SK-N-SH (cell line): ENCODE results near the gene ATOSA. TPM values are rescaled to one million over a fixed set of nuclear protein-coding genes. Genes with fewer than 3 reads are reported as not detected.

Experiments
- CTCF ChIA-PET: fragments of 300-600, 350-600 bp; formaldehyde crosslinking; extraction: SDS; loops from one replicate; lab custom pipeline; 2021; lab: Yijun Ruan, JAX
- POLR2A ChIA-PET: fragments of 350-600 bp; sonication (Branson Sonifier 250); formaldehyde crosslinking; extraction: SDS; loops from one replicate; lab custom pipeline; 2020; ENCODE audit warnings: antibody characterized with exemption, inconsistent platforms; lab: Yijun Ruan, JAX
- DNase-seq: peaks from one replicate; pipeline ENCODE4 v3.0.0; 2012
- H2AFZ ChIP-seq: fragments of 200-600 bp; sonication (generic); 2 replicates; pipeline ENCODE4 v1.8.1; 2016; ENCODE audit warnings: antibody characterized with exemption, mild to moderate bottlenecking, low read depth
- H3F3A ChIP-seq: fragments of 200-600 bp; sonication (generic); replicated peaks from 2 replicates; pipeline ENCODE3; 2016; ENCODE audit warnings: antibody characterized with exemption, mild to moderate bottlenecking; ENCODE audit not compliant: insufficient read depth
- H3K27ac ChIP-seq, 2 experiments: fragments of 200-500 bp in 1 of 2; fragments of 200-600 bp in 1 of 2; sonication (Bioruptor generic) in 1 of 2; sonication (generic), shearing (Covaris generic) in 1 of 2; 2 replicates each; pipeline versions ENCODE4 v1.5.1 to v1.6.1; 2014 to 2016; ENCODE audit warnings: low read depth in 2 of 2, inconsistent platforms in 1 of 2, low read length in 1 of 2, mild to moderate bottlenecking in 1 of 2, mixed read lengths in 1 of 2
- H3K27me3 ChIP-seq: fragments of 200-600 bp; sonication (generic), shearing (Covaris generic); 2 replicates; pipeline ENCODE4 v1.6.1; 2016; ENCODE audit warnings: mixed run types; ENCODE audit not compliant: insufficient read depth
- H3K36me3 ChIP-seq, 2 experiments: fragments of 200-500 bp in 1 of 2; fragments of 200-600 bp in 1 of 2; sonication (Bioruptor generic) in 1 of 2; sonication (generic) in 1 of 2; replicated peaks in 1 of 2; 2 replicates each; pipeline versions ENCODE3 to v1.5.1; 2014 to 2016; ENCODE audit warnings: low read length in 1 of 2, mild to moderate bottlenecking in 1 of 2; ENCODE audit not compliant: insufficient read depth in 2 of 2, control insufficient read depth in 1 of 2
- H3K4me1 ChIP-seq, 2 experiments: fragments of 200-500 bp in 1 of 2; fragments of 200-600 bp in 1 of 2; sonication (Bioruptor generic) in 1 of 2; sonication (generic), shearing (Covaris generic) in 1 of 2; 2 replicates each; pipeline versions ENCODE4 v1.5.1 to v1.6.1; 2014 to 2016; ENCODE audit warnings: low read depth in 1 of 2, low read length in 1 of 2, mixed run types in 1 of 2; ENCODE audit not compliant: insufficient read depth in 2 of 2, control insufficient read depth in 1 of 2
- H3K4me2 ChIP-seq: fragments of 200-600 bp; sonication (generic), shearing (Covaris generic); 2 replicates; pipeline ENCODE4 v1.6.1; 2017; ENCODE audit warnings: mixed run types
- H3K4me3 ChIP-seq, 2 experiments: fragments of 200-500 bp in 1 of 2; fragments of 200-600 bp in 1 of 2; sonication (Bioruptor generic) in 1 of 2; sonication (generic), shearing (Covaris generic) in 1 of 2; 2 replicates each; pipeline versions ENCODE4 v1.5.1 to v1.8.1; 2014 to 2016; ENCODE audit warnings: low read depth in 2 of 2, inconsistent platforms in 1 of 2, low read length in 1 of 2, mild to moderate bottlenecking in 1 of 2, mixed read lengths in 1 of 2, moderate library complexity in 1 of 2
- H3K79me2 ChIP-seq: fragments of 200-600 bp; sonication (generic); 2 replicates; pipeline ENCODE4 v1.8.1; 2017; ENCODE audit warnings: mild to moderate bottlenecking; ENCODE audit not compliant: insufficient read depth
- H3K9ac ChIP-seq: fragments of 200-600 bp; sonication (generic); 2 replicates; pipeline ENCODE4 v1.6.1; 2017; ENCODE audit warnings: mixed run types
- H3K9me2 ChIP-seq: fragments of 200-600 bp; sonication (generic); 2 replicates; pipeline ENCODE4 v1.6.1; 2017; ENCODE audit warnings: mixed run types
- H3K9me3 ChIP-seq: fragments of 200-600 bp; sonication (generic); 2 replicates; pipeline ENCODE4 v1.6.1; 2017; ENCODE audit warnings: mixed run types, mild to moderate bottlenecking, moderate library complexity
- H4K20me1 ChIP-seq: fragments of 200-600 bp; sonication (generic); 2 replicates; pipeline ENCODE4 v1.6.1; 2017; ENCODE audit warnings: mild to moderate bottlenecking, mixed run types; ENCODE audit not compliant: insufficient read depth
- MEF2A ChIP-seq: IDR thresholded peaks from 2 replicates; pipeline ENCODE4 v1.4.0; 2012; ENCODE audit warnings: low read depth, borderline replicate concordance
- MXI1 ChIP-seq: IDR thresholded peaks from 2 replicates; pipeline ENCODE4 v1.6.1; 2012; ENCODE audit warnings: mild to moderate bottlenecking, low read depth, low read length, improper control_type of control experiment
- NFIC ChIP-seq: IDR thresholded peaks from 2 replicates; pipeline ENCODE4 v1.4.0; 2012; ENCODE audit warnings: borderline replicate concordance
- NRF1 ChIP-seq: IDR thresholded peaks from 2 replicates; pipeline ENCODE4 v1.6.1; 2012; ENCODE audit warnings: low read depth, mild to moderate bottlenecking, low read length
- POLR2AphosphoS5 ChIP-seq: IDR thresholded peaks from 2 replicates; pipeline ENCODE4 v1.6.1; 2012; ENCODE audit warnings: low read depth, low read length
- RAD21 ChIP-seq: IDR thresholded peaks from 2 replicates; pipeline ENCODE4 v1.6.1; 2012; ENCODE audit warnings: mild to moderate bottlenecking, low read length
- SMC3 ChIP-seq: IDR thresholded peaks from 2 replicates; pipeline ENCODE4 v1.6.1; 2012; ENCODE audit warnings: low read depth, low read length, improper control_type of control experiment
- TAF1 ChIP-seq: IDR thresholded peaks from 2 replicates; pipeline ENCODE4 v1.6.1; 2012; ENCODE audit warnings: low read depth, mild to moderate bottlenecking, low read length, moderate library complexity, borderline replicate concordance
- WGBS: methylation state at CpG from one replicate; pipeline ENCODE4 v1.1.6; 2017; ENCODE audit warnings: low lambda C conversion rate; 5-methylcytosine and 5-hydroxymethylcytosine counted together
- polyA plus RNA-seq, 3 experiments: library from polyadenylated mRNA; depleted of rRNA; stranded (reverse); fragments of >200 nt; gene quantifications; 2 replicates each; pipeline ENCODE4 v1.2.3, GENCODE V29; 2012
- TF ChIP-seq, protein P1 (sequence below): IDR thresholded peaks from 2 replicates; pipeline ENCODE4 v1.4.0; 2012; ENCODE audit warnings: low read depth, borderline replicate concordance
- TF ChIP-seq, protein P2 (sequence below): IDR thresholded peaks from 2 replicates; pipeline ENCODE4 v1.6.1; 2012; ENCODE audit warnings: mild to moderate bottlenecking, low read depth, low read length, moderate library complexity
- TF ChIP-seq, protein P3 (sequence below): fragments of 150-350 bp; IDR thresholded peaks from 2 replicates; pipeline ENCODE4 v1.6.1; 2017; ENCODE audit warnings: antibody characterized with exemption, low read length, low read depth, borderline replicate concordance
- TF ChIP-seq, protein P4 (sequence below): IDR thresholded peaks from 2 replicates; pipeline ENCODE4 v1.4.0; 2012; ENCODE audit warnings: low read depth, borderline replicate concordance

The ATOSA gene
- polyA plus RNA-seq, 1 of the 3 experiments (the other 2 are of a cell fraction): 7.4 TPM

DNA sequence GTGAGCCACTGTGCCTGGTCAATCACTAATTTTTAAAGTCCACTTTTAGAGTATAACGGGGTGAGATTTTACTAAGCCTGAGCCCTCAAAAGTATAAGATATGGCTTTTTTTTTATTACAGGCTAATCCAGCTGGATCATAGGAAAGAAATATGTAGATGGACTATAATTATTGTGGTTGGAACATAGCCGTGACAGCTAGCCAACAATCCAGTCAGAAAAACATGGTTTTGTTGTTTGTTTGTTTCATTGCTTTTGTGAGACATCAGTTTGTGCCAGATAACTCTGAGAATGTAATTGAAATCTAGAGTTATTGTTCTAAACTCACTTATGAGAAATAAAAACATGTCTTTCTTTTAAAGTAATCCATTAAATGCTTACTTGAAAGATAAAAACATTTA, 37.3 kb upstream of the ATOSA start:
- Histone ChIP-seq H3K4me2 (no peak overlapping the region), H3K9ac (no peak overlapping the region), H3K79me2 (no peaks in the 10 kb centered on the region), H3F3A (no peaks in the 10 kb centered on the region), H3K9me2 (no peaks in the 10 kb centered on the region), H4K20me1 (no peaks in the 10 kb centered on the region), H3K27ac (no peak overlapping the region), H3K36me3 (no peaks in the 10 kb centered on the region), H3K27me3 (no peaks in the 10 kb centered on the region; the same call in 1 of the 2 replicates), H3K4me1 (no peaks in the 10 kb centered on the region), H3K4me3 (no peak overlapping the region), H3K9me3 (no peaks in the 10 kb centered on the region), H2AFZ (no peak overlapping the region)
- TF ChIP-seq, protein P1, sequence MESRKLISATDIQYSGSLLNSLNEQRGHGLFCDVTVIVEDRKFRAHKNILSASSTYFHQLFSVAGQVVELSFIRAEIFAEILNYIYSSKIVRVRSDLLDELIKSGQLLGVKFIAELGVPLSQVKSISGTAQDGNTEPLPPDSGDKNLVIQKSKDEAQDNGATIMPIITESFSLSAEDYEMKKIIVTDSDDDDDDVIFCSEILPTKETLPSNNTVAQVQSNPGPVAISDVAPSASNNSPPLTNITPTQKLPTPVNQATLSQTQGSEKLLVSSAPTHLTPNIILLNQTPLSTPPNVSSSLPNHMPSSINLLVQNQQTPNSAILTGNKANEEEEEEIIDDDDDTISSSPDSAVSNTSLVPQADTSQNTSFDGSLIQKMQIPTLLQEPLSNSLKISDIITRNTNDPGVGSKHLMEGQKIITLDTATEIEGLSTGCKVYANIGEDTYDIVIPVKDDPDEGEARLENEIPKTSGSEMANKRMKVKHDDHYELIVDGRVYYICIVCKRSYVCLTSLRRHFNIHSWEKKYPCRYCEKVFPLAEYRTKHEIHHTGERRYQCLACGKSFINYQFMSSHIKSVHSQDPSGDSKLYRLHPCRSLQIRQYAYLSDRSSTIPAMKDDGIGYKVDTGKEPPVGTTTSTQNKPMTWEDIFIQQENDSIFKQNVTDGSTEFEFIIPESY: no peak
- TF ChIP-seq MXI1 (no peak), POLR2AphosphoS5 (no peak), SMC3 (no peak), MEF2A (no peak), NRF1 (no peak), TAF1 (no peak), NFIC (no peak), RAD21 (no peak)
- TF ChIP-seq, protein P2, sequence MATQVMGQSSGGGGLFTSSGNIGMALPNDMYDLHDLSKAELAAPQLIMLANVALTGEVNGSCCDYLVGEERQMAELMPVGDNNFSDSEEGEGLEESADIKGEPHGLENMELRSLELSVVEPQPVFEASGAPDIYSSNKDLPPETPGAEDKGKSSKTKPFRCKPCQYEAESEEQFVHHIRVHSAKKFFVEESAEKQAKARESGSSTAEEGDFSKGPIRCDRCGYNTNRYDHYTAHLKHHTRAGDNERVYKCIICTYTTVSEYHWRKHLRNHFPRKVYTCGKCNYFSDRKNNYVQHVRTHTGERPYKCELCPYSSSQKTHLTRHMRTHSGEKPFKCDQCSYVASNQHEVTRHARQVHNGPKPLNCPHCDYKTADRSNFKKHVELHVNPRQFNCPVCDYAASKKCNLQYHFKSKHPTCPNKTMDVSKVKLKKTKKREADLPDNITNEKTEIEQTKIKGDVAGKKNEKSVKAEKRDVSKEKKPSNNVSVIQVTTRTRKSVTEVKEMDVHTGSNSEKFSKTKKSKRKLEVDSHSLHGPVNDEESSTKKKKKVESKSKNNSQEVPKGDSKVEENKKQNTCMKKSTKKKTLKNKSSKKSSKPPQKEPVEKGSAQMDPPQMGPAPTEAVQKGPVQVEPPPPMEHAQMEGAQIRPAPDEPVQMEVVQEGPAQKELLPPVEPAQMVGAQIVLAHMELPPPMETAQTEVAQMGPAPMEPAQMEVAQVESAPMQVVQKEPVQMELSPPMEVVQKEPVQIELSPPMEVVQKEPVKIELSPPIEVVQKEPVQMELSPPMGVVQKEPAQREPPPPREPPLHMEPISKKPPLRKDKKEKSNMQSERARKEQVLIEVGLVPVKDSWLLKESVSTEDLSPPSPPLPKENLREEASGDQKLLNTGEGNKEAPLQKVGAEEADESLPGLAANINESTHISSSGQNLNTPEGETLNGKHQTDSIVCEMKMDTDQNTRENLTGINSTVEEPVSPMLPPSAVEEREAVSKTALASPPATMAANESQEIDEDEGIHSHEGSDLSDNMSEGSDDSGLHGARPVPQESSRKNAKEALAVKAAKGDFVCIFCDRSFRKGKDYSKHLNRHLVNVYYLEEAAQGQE: no peak
- TF ChIP-seq, protein P3, sequence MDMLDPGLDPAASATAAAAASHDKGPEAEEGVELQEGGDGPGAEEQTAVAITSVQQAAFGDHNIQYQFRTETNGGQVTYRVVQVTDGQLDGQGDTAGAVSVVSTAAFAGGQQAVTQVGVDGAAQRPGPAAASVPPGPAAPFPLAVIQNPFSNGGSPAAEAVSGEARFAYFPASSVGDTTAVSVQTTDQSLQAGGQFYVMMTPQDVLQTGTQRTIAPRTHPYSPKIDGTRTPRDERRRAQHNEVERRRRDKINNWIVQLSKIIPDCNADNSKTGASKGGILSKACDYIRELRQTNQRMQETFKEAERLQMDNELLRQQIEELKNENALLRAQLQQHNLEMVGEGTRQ: no peak
- TF ChIP-seq, protein P4, sequence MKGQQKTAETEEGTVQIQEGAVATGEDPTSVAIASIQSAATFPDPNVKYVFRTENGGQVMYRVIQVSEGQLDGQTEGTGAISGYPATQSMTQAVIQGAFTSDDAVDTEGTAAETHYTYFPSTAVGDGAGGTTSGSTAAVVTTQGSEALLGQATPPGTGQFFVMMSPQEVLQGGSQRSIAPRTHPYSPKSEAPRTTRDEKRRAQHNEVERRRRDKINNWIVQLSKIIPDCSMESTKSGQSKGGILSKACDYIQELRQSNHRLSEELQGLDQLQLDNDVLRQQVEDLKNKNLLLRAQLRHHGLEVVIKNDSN: no peak
- POLR2A ChIA-PET: no interaction called here
- no peak for DNase-seq
- WGBS: 75% methylated on average over 2 of the region's 2 CpGs
- CTCF ChIA-PET: no interaction called here
